Loucy (cell line): Measurements from ENCODE around the gene ATP7B.

Experiments
- H2AFZ ChIP-seq: fragments of 200-600 bp; sonication (generic); 2 replicates; pipeline ENCODE4 v1.6.0; 2016; ENCODE audit warnings: antibody characterized with exemption, mild to moderate bottlenecking, low read length, moderate library complexity
- H3F3A ChIP-seq: fragments of 200-600 bp; 2 replicates; pipeline ENCODE4 v1.6.0; 2016; ENCODE audit warnings: antibody characterized with exemption, low read depth, mild to moderate bottlenecking
- H3K27me3 ChIP-seq: fragments of 200-600 bp; sonication (generic); 2 replicates; pipeline ENCODE4 v1.6.1; 2014; ENCODE audit warnings: low read length, mild to moderate bottlenecking; ENCODE audit not compliant: insufficient read depth, poor library complexity, severe bottlenecking
- H3K36me3 ChIP-seq: fragments of 200-600 bp; sonication (generic); 2 replicates; pipeline ENCODE4 v1.6.1; 2016; ENCODE audit warnings: low read length; ENCODE audit not compliant: insufficient read depth
- H3K4me1 ChIP-seq: fragments of 200-600 bp; sonication (generic); 2 replicates; pipeline ENCODE4 v1.5.1; 2014; ENCODE audit warnings: low read length, mild to moderate bottlenecking; ENCODE audit not compliant: insufficient read depth, poor library complexity, severe bottlenecking
- H3K4me2 ChIP-seq: fragments of 200-600 bp; sonication (generic); 2 replicates; pipeline ENCODE4 v1.6.0; 2014; ENCODE audit warnings: antibody characterized with exemption, low read length, low read depth, mild to moderate bottlenecking; ENCODE audit not compliant: poor library complexity, severe bottlenecking
- H3K4me3 ChIP-seq: fragments of 200-600 bp; sonication (generic); 2 replicates; pipeline ENCODE4 v1.5.1; 2014; ENCODE audit warnings: low read length, mild to moderate bottlenecking, mixed read lengths; ENCODE audit not compliant: poor library complexity, severe bottlenecking
- H3K79me2 ChIP-seq: fragments of 200-600 bp; sonication (generic); 2 replicates; pipeline ENCODE4 v1.6.1; 2014; ENCODE audit warnings: low read length; ENCODE audit not compliant: insufficient read depth
- H3K9ac ChIP-seq: fragments of 200-600 bp; sonication (generic); 2 replicates; pipeline ENCODE4 v1.6.0; 2014; ENCODE audit warnings: mild to moderate bottlenecking, low read depth, low read length, moderate library complexity; ENCODE audit not compliant: poor library complexity, severe bottlenecking
- H3K9me2 ChIP-seq: fragments of 200-600 bp; sonication (generic); replicated peaks from 2 replicates; pipeline ENCODE4 v1.6.1; 2016; ENCODE audit warnings: low read depth, low read length, mixed read lengths
- H3K9me3 ChIP-seq: fragments of 200-600 bp; sonication (generic); 2 replicates; pipeline ENCODE4 v1.6.1; 2014; ENCODE audit warnings: mild to moderate bottlenecking, antibody characterized with exemption, low read length, low read depth; ENCODE audit not compliant: insufficient read depth
- H4K20me1 ChIP-seq: fragments of 200-600 bp; sonication (generic); 2 replicates; pipeline ENCODE4 v1.6.0; 2014; ENCODE audit warnings: antibody characterized with exemption, low read length, mild to moderate bottlenecking; ENCODE audit not compliant: insufficient read depth, poor library complexity, severe bottlenecking
- EZH2phosphoT487 ChIP-seq: fragments of 200-600 bp; IDR thresholded peaks from 2 replicates; pipeline ENCODE4 v1.6.1; 2018; ENCODE audit warnings: antibody characterized with exemption, mild to moderate bottlenecking, moderate library complexity, borderline replicate concordance
- TF ChIP-seq, protein P1 (sequence below): fragments of 200-600 bp; sonication (generic); conservative IDR thresholded peaks from 2 replicates; pipeline ENCODE4 v1.5.1; 2014; ENCODE audit warnings: mild to moderate bottlenecking, antibody characterized with exemption, low read length

Gene ATP7B

DNA sequence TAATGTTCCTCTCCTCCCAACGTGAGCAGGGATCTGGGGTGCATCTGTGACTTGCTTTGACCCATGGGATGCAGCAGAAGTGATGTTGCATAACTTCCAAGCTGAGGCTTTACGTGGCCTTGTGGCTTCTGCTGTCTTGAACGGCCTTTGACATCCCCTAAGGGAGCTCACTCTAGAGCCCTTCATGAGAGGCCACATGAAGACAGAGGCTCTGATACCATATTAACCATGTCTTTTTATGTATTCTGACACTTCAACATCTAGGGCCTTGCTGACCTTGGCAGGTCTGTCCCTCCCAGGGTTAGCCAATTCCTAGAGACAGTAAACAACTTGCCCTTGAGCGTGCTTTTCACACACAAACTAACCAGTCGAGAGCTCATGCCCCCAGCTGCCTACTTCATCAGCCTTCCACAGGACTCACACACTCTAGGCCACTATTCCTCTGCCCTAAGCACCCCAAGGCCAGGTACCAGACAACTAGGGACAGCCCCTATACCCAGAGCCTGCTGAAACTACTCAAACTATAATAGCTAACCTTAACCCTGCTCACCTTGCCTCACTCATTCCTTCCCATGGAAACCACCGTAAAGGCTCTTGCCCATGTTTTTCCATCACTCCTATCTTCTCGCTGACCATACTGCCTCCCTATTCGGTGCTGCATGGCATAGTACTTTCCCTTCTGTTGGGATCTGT is 104.1 kb downstream of the ATP7B start:
- H3K9me2 ChIP-seq: no peaks in the 10 kb centered on the region
- H2AFZ ChIP-seq: no peak overlapping the region
- no peak overlapping the region for H3K4me2 ChIP-seq
- TF ChIP-seq, protein P1, sequence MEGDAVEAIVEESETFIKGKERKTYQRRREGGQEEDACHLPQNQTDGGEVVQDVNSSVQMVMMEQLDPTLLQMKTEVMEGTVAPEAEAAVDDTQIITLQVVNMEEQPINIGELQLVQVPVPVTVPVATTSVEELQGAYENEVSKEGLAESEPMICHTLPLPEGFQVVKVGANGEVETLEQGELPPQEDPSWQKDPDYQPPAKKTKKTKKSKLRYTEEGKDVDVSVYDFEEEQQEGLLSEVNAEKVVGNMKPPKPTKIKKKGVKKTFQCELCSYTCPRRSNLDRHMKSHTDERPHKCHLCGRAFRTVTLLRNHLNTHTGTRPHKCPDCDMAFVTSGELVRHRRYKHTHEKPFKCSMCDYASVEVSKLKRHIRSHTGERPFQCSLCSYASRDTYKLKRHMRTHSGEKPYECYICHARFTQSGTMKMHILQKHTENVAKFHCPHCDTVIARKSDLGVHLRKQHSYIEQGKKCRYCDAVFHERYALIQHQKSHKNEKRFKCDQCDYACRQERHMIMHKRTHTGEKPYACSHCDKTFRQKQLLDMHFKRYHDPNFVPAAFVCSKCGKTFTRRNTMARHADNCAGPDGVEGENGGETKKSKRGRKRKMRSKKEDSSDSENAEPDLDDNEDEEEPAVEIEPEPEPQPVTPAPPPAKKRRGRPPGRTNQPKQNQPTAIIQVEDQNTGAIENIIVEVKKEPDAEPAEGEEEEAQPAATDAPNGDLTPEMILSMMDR: no peak
- no peaks in the 10 kb centered on the region for H3K27me3 ChIP-seq
- H3K36me3 ChIP-seq: no peaks in the 10 kb centered on the region
- H3K4me1 ChIP-seq: peaks cover 28% of the 10 kb centered on the region
- no peaks in the 10 kb centered on the region for H3K9me3 ChIP-seq
- H3K4me3 ChIP-seq: no peak overlapping the region
- H4K20me1 ChIP-seq: no peaks in the 10 kb centered on the region
- H3K79me2 ChIP-seq: no peaks in the 10 kb centered on the region
- H3F3A ChIP-seq: no peaks in the 10 kb centered on the region
- H3K9ac ChIP-seq: no peak overlapping the region

DNA sequence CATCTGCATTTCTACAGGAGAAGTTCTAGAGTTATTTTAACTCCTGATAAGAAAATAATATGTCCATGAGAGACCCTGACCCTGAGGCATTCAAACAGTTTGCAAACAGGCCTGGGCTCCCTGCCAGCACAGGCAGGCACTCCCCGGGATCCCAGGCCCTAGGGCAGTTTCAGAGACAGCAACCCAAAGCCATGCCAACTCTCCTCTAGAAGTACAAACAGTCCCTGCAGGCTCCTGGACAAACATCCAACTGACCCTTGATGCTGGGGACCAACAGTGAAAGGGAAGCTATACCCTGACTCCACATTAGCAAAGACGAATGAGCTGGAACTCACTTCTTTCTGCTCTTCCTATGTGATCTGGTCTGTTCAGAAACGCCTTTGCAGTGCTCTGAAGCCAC is 104.7 kb downstream of the ATP7B start:
- Histone ChIP-seq H2AFZ (peak overlapping the region; percentile 48; the same call in 1 of the 2 replicates), H3F3A (no peaks in the 10 kb centered on the region), H3K4me2 (no peak overlapping the region), H3K27me3 (no peaks in the 10 kb centered on the region), H4K20me1 (no peaks in the 10 kb centered on the region), H3K9me2 (no peaks in the 10 kb centered on the region), H3K9ac (no peak overlapping the region), H3K79me2 (no peaks in the 10 kb centered on the region), H3K9me3 (no peaks in the 10 kb centered on the region), H3K36me3 (no peaks in the 10 kb centered on the region), H3K4me1 (peaks cover 28% of the 10 kb centered on the region), H3K4me3 (no peak overlapping the region)
- TF ChIP-seq, protein P1: no peak
- TF ChIP-seq EZH2phosphoT487: no peak

DNA sequence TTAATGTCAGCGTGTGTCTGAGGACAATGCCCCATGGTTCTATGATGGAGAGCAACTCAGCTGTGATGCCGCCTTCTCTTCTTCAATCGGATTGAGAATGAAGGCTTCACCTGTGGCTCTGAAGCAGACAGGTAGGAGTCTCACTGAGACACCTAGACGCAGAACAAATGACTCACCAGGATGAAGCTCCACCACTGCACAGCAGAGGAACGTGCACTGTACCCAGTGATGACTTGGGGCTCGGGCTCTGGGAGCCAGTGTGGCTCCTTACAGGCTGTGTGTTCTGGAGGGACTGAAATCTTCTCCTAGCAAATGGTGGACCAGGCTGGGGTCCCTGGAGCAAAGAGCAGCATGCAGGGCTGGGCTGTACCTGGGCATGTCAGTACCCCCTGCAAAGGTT is 105.5 kb downstream of the ATP7B start:
- no peaks in the 10 kb centered on the region for H3K27me3 ChIP-seq
- no peak overlapping the region for H3K9ac ChIP-seq
- no peaks in the 10 kb centered on the region for H3K9me2 ChIP-seq
- H3F3A ChIP-seq: no peaks in the 10 kb centered on the region
- no peaks in the 10 kb centered on the region for H4K20me1 ChIP-seq
- peaks cover 29% of the 10 kb centered on the region for H3K4me1 ChIP-seq
- no peaks in the 10 kb centered on the region for H3K9me3 ChIP-seq
- TF ChIP-seq EZH2phosphoT487: no peak
- TF ChIP-seq, protein P1: no peak
- H3K36me3 ChIP-seq: no peaks in the 10 kb centered on the region
- H3K79me2 ChIP-seq: no peaks in the 10 kb centered on the region
- H2AFZ ChIP-seq: no peak overlapping the region
- no peak overlapping the region for H3K4me3 ChIP-seq
- H3K4me2 ChIP-seq: no peak overlapping the region
